Hematopoietic multipotent progenitor cell treated with erythropoietin and hydrocortisone succinate and interleukin-3 and kit ligand, for 8 days (in vitro differentiated cells): ENCODE data around the gene PLEKHO2.

Source experiments
- DNase-seq: peaks from one replicate; pipeline ENCODE4 v3.0.0-alpha.2; 2015

Gene PLEKHO2

DNA sequence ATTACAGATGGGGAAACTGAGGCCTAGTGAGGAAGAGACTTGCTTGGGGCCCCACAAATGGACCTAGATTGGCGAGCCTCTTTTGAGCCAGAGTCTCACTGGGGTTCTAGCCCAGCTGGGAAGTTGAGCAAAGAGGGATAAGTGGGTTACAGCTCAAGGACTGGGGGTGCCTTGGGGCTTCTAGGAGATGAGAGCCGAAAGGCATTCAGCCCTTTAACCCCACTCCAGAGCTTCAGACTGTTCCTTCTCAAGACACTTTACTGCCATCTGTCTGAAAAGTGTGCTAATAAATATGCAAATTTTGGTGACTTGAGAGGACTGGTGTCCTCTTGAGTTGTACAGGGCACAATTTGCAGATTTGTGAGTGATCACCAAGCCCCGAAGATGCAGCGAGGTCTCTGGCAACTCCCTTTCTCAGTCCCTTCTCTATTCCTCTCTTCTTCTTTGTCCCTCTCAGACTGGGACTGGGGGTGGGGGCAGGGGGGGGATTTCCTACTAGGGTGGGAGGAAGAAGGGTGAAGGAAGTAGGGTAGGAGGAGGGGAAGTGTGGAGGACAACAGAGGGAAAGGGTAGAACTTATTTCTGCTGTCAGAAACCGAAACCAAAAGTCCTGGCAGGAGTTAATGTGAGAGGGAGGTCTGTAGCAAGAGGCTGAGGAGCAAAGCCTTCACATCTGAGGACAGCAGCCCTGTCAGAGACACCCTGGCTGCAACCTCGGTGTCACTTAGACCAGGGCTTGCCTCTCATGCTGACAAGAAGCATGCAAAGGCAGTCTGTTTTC is 53.8 kb downstream of the PLEKHO2 start:
- DNase-seq: peak; percentile 68

DNA sequence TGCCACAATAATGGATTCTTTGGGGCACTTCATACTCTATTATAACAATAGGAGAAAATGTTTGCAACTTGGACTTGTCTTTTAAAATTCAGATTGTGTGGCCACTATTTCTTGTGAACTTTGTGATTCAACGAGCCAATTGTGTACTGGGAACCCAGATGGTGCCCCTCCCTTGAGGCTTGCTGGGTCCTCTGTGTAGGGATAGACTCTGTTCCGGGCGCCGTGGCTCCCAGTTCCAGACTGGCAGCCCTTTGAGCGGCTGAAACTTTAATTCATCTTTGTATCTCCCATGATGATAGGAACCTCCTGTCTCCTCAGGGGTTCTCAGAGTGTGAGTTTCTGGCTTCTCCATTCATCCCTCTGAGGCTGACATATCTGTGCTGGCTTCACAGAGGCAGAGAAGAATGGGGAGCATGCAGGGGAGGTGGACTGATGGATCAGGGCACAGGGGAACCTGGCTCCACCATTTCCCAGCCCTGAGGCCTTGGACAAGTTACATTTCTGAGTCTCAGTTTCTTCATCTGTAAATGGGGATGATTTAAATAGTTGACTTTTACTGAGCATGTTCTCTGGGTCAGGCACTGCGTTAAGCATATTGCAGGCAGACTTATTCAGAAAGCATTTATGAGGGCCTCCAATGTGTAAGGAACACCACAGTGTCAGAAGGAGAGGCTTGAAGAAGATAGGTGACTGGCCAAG is 54.8 kb downstream of the PLEKHO2 start:
- DNase-seq: no peak

DNA sequence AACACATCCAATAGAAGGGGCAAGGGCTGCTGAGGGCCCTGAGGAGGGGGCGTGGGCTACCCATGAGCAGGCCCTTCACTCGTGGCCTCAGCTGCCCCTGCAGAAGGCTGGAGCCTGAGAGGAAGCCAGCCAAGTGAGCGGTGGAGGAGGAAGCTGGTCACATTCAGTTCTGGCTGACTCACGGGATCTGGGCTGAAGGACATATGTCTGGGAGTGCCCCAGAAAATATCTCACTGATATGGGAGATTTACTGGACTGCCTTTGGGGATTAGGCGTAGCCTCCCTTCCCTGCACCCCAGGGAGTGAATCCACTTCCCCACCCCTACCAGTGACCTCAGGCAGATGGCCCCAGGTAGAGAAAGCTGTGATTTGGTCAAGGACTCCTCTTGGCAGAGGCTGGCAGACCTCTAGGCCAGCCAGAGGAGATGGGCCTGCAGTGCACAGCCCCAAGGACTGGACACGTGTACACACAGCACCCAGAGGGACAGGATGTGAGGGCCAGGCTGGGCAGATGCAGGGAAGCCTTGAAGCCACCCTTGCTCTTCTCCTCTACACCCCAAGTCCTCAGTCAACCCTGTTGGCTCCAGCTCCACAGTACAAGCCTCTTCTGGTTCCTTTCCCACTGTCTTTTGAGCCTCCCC is 55.8 kb downstream of the PLEKHO2 start:
- DNase-seq: peak; percentile 20

DNA sequence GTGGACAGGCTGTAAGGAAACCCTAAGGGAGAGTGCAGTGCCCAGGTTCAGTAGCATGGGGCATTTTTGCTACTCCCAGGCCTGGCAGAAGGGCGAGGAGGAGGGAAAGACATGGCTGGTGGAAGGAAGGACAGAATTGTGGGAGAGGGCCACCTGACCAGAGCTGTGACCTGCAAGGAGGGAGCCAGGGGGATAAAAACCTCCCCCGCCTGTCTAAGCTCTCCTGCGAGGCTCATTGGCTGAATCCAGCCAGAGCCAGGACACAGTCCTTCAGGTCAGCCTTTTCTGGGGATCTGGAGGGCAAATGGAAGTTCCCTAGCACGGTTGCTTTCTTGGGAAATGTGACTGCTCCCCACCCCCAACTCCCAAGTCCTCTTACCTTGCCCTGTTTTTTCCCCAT is 56.7 kb downstream of the PLEKHO2 start:
- no peak for DNase-seq

DNA sequence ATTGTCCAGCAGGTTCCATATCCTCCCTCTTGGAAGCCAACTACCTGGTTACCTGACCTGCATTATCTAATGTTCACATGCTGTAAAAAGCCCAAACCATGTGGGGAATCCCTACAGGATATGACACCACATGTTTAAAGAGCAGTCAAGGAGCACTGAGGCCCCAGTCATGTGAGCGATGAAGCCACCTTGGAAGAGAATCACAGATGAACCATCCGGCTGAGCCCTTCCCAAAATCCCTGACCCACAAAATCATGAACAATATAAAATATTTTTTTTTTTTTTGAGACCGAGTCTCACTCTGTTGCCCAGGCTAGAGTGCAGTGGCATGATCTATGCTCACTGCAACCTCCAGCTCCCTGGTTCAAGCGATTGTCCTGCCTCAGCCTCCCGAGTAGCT is 59.4 kb downstream of the PLEKHO2 start:
- no peak for DNase-seq

DNA sequence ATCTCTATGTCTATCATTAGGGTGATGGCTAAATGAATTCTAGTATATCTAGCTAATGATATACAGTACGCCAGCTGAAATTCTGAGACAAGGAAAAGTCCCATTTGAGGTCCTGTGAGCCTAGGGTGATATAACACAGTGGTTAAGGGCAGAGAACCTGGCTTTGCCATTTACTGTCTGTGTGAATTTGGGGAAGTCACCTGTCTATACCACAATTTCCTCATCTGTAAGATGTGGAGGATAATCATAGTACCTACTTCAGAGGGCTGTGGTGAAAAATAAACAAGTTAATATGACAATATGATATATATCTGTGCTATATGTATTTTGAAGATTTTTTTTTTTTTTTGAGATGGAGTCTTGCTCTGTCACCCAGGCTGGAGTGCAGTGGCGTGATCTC is 60.2 kb downstream of the PLEKHO2 start:
- no peak for DNase-seq

DNA sequence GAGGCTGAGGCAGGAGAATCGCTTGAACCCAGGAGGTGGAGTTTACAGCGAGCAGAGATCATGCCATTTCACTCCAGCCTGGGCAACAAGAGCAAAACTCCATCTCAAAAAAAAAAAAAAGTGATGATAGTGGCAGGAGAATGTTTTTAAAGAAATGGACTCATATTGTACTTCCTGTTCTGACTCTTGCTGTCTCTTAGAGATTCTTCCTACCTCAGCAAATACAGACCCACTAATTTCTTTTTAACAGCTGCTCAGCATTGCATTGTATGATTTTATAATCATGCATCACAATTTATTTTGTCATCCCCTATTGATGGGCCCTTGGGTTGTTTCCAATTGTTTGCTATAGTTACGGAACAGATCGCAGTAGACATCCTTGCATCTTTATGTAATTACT is 61.1 kb downstream of the PLEKHO2 start:
- DNase-seq: no peak

DNA sequence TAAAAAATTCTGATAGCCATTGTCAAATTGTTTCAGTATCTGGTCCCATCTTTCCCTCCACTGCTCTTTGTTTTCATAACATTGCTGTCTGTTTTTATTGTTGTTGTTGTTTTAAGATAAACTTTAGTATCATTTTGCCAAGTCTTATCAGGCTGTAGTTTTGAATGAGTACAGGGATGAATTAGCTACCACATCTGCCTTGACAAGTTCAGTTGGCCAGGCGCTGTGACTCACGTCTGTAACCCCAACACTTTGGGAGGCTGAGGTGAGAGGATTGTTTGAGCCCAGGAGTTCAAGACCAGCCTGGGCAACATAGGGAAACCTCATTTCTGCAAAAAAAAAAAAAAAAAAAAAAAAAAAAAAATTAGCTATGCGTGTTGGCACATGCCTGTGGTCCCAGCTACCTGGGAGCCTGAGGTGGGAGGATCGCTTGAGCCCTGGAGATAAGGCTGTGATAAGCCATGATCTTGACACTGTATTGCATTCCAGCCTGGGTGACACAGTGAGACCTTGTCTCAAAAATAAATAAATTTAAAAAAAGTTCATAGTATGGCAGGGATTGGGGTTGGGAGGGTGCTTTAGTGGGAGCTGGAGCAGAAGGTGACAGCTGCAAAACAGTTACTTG is 61.7 kb downstream of the PLEKHO2 start:
- no peak for DNase-seq

DNA sequence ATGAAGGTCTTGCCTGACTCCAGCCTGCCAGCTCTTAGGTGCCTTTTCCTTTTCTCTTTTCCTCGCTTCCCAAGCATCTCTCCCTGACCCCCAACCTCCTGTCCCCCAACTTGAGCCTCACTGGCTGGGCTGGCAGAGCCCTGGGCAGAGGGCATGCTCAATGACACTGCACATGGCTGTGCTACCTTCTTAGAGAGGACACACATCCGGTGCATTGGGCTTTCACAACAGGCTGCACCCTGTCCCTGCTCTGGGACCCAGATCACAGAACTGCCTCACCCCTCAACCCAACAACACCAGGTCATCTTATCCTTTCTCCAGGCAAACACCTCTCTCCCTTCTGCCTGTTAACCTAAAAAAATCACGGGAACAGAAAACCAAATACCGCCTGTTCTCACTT is 62.5 kb downstream of the PLEKHO2 start:
- no peak for DNase-seq

DNA sequence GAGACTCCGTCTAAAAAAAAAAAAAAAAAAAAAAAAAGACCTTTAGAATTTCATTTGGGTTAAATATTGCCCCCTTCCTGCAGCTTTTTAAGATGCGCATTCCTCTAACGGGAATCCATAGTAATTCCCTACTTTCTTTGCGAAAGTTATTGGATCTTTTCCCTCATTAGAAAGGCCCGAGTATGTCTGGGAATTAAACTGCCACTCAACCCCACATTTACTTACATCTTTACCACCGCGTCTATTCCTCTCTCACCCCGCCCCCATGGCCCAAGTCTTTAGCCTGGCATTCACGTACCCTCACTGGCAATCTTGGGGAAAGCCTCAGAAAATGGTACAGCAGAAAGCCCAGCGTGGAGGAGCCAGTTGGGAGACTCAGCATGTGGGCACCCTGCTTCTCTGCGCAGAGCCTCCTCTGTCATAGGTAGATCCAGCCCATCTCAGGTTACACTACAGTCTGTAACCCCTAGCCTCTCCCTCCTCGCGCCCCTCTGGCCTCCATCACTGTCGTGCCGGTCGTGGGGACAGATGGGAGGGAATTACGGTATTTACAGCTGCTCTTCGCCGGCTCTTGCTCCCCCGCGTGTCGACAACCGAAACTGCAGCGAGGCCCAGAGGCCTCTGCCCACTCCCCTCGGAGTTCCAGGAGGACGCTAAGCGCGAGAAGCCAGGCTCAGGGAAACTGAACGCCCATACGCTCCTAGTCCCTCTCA is 63.6 kb downstream of the PLEKHO2 start:
- peak; percentile 71 for DNase-seq

DNA sequence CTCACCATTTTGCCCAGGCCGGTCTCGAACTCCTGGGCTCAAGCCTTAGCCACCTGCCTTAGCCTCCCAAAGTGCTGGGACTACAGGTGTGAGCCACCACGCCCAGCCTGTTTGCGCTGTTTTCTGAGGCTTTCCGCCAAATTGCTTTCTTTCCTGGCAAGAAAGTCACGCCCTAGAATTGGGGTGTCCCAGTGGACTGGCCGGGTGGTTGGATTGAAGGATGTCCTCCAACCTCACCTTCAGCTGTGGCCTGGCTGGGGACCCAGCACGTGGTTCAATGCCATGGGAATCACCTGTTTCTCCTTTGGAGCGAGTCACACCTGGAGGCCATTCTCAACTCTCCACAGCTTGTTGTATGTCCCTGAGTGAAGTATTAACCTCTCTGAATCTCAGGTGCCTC is 64.2 kb downstream of the PLEKHO2 start:
- no peak for DNase-seq

DNA sequence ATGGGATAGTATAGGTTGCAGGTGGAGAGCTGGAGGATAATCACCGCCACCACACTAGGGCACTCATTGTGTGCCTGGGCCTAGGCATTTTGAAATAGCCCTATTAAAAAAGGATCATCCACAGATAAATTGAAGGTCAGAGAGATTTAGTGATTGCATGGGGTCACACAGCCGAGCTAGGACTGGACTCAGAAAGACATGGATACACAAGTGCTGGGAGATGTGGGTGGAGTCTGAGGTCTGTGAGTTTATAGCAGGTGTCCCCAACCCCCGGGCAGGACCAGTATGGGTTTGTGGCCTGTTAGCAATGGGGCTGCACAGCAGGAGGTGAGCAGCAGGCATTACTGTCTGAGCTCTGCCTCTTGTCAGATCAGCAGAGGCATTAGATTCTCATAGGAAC is 64.7 kb downstream of the PLEKHO2 start:
- no peak for DNase-seq

DNA sequence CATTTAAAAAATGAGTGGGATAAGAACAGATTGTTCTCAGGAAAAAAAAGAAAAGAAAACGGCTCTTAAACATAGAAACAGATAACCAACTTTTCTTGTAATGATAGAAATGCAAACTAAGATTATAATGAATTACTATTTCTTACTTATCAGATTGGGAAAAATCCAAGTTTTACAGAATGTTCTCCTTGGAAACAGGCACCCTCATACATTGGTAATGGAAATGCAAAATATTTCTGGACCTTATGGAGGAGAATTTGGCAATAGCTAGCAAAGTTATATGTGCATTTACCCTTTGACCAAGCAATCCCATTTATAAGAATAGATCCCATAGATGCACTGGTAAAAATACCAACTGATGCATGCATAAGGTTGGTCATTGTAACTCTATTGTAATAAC is 66.3 kb downstream of the PLEKHO2 start:
- no peak for DNase-seq

DNA sequence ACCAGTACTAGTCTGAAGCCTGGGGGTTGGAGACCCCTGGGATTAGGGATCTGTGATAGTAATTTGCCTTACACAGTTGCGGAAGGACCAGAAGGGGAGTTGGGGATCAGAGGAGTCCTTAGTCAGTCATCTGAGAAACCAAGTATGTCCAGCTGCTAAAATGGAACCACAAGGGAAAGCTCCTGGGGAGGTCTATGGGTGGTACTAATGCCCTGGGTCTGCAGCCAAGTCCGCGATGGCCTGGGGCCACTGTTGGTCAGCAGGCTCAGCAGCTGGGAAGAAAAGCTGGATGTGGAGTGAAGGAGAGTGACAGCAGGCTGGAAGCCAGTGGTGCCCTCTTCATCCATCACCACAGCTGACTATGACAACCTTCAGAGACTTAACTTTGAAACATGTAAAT is 67.8 kb downstream of the PLEKHO2 start:
- no peak for DNase-seq

DNA sequence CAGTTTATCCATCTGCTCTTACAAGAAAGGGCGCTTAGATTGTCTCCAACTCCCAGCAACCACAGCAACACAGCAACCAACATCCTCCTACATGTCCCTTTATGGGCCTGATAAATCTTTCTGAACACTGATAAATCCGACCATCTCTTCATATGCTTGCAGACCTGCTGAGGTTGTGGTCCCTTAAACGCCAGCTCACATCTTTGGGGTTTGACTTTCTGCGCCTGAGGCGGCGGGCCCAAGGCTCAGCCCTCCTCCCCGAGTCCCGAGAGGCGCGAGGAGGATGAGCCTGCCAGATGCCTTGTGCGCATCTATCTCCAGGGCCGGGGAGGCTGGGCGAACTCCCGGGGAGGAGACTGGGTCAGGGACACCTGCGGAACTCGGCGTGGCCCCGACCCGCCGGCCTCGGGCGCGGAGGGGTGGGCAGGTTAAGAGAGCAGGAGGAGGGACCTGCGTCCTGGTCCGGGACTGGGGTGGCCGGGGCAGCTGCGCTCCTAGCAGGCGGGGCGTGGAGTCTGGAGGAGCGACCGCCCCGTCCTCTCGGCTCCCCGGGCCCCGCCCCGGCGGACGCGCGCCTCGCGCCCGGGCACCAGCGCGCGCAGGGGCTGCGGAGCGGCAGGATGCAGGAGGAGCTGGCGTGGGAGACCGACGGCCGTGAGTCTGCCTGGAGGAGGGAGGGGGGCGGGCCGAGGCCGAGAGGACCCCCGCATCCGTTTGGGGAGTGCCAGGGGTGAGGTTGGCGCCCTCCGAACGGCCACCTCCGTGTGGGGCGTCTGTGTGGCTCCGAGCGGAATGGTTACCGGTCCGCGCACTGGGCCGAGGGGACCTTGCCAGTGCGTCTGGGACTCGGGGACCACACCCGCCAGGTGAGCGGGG is 69.8 kb downstream of the PLEKHO2 start, which contains the start of gene ANKDD1A:
Gene ANKDD1A, plus strand, starts transcription at position 592 of the 876 bp plus-strand sequence. Its CDS starts 29 bp downstream, at position 621.
- no peak for DNase-seq

DNA sequence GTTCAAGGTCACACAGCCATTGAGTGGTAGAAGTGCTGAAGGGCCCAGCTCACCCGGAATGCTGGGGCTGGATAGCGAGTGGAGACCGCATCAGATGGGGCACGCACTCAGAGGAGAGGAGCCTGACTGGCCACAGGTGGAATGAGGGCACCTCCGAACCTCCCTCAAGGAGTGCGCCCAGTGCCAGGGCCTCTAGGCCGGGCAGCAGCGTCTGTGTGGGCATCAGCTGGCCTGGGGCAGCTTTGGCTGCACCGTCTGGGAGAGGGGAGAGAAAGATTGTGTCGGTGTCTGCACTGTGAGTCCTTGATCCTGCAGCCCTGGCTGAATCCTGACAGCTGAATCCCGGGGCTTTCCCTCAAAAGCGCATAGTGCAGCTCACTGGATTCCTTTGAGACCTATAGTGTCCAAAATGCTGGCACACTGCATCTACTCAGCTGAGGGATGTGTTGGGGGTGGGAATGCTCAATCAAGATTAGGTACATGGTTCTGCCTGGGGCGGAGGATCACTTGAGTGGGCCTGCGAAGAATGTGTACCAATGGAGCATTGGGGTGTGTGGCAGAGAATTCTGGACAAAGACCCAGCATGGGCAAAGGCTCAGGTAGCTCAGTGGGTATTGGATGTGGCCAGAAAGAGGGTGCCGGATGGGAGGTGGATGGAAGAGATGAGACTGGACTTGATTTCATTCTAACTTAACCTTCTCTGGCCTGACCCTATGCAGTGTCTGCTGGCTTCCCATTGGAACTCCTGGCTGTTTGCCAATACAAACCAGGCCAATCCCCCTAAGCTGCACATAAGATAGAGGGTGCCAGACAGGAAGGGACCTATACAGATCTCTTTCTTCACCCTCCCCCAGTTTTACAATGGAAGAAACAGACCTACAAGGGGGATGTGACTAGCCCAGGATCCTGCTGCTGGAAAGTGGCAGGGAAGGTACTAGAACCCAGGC is 70.9 kb downstream of the PLEKHO2 start:
- DNase-seq: no peak

DNA sequence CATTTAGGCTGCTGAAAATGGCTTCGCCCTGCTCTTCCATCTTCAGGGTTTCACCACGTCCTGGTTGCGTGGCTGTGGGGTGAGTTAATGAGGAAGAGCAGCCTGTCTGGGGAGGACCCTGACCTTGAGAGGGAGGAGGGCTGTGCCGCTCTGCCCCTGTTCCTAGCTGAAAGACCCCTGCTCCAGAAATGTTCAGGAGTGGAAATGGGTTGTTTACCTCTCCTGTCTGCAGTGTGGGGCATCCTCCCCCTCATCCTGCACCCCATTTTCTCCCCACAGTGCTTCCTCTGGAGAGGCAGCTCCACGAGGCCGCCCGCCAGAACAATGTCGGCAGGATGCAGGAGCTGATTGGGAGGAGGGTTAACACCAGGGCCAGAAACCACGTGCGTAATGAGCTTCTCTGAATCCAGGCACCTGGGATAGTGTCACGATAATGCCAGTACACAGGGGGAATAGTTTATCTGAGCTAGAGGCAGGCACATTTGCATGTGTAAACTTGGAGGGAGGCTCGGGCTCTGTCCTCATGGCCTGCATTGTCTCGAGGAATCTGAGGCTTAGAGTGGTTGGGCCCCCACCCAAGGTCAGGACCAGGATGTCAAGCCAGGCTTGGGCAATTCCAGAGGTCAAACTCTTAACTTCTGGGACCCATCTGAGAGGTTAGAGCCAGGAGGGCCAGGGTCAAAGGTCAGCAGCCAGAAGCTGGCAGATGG is 74.0 kb downstream of the PLEKHO2 start:
- DNase-seq: no peak

DNA sequence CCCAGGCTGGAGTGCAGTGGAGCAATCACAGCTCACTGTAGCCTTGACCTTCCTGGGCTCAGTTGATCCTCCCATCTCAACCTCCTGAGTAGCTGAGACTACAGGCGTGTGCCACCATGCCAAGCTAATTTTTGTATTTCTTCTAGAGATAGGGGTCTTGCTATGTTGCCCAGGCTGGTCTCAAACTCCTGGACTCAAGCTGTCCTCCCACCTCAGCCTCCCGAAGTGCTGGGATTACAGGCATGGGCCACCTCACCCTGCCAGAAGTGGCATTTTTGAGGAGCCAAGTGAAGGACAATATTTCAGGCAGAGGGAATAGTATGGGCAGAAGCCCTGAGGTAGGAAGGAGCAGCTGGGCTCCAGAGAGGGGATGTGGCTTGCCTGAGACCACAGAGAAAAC is 74.7 kb downstream of the PLEKHO2 start:
- no peak for DNase-seq

DNA sequence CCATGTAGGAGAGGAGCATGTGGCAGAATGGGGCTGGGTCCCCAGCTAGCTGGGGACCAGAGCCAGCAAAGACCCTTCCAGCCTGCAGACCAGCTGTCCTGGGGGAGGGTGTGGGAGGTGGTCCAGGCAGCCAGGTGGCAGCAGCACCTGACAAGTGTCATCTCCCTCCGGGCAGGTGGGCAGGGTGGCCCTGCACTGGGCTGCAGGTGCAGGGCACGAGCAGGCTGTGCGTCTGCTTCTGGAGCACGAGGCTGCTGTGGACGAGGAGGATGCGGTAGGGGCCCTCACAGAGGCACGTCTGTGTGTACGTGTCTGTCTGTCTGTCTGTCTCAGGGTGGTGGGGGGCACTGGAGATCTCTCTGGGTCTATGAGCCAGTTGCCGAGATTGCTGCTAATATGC is 75.5 kb downstream of the PLEKHO2 start:
- DNase-seq: no peak
